HepG2 (cell line): Measurements from ENCODE around the gene GPR162. TPM values are rescaled to one million over a fixed set of nuclear protein-coding genes. Genes with fewer than 3 reads are reported as not detected.

Source experiments
- CHD2 ChIP-seq: IDR thresholded peaks from 2 replicates; pipeline ENCODE4 v1.6.1; 2011; ENCODE audit warnings: low read depth, low read length, improper control_type of control experiment
- GATA4 ChIP-seq: sonication (generic); IDR thresholded peaks from 2 replicates; pipeline ENCODE4 v1.6.1; 2016; ENCODE audit warnings: antibody characterized with exemption, low read depth, borderline replicate concordance
- GATAD1 ChIP-seq: IDR thresholded peaks from 2 replicates; pipeline ENCODE4 v1.6.1; 2016; ENCODE audit warnings: missing genetic modification reagents, missing compliant biosample characterization
- HNRNPK ChIP-seq: fragments of 200-400 bp; formaldehyde crosslinking; IDR thresholded peaks from 2 replicates; pipeline ENCODE4 v1.6.1; 2018; ENCODE audit warnings: low read length, low read depth, moderate library complexity, mild to moderate bottlenecking; ENCODE audit not compliant: poor library complexity, severe bottlenecking
- KMT2A ChIP-seq: sonication (generic); formaldehyde crosslinking; IDR thresholded peaks from 2 replicates; pipeline ENCODE4 v1.4.0; 2020; ENCODE audit warnings: missing genetic modification reagents
- MIER3 ChIP-seq: IDR thresholded peaks from 2 replicates; pipeline ENCODE4 v1.6.1; 2016; ENCODE audit warnings: missing compliant biosample characterization, borderline replicate concordance
- NFE2L1 ChIP-seq: sonication (generic); formaldehyde crosslinking; IDR thresholded peaks from 2 replicates; pipeline ENCODE4 v1.4.0; 2020; ENCODE audit warnings: missing genetic modification reagents, mild to moderate bottlenecking, borderline replicate concordance
- NKX3-1 ChIP-seq: sonication (generic); formaldehyde crosslinking; IDR thresholded peaks from 2 replicates; pipeline ENCODE4 v1.5.0; 2020; ENCODE audit warnings: missing genetic modification reagents
- PAX8 ChIP-seq: sonication (generic); formaldehyde crosslinking; IDR thresholded peaks from 2 replicates; pipeline ENCODE4 v1.8.0; 2022; ENCODE audit warnings: mild to moderate bottlenecking, missing genetic modification reagents, borderline replicate concordance
- PHF8 ChIP-seq: sonication (generic); formaldehyde crosslinking; IDR thresholded peaks from 2 replicates; pipeline ENCODE4 v1.5.0; 2020; ENCODE audit warnings: missing genetic modification reagents
- SIN3B ChIP-seq: fragments of 150-350 bp; IDR thresholded peaks from 2 replicates; pipeline ENCODE4 v1.6.1; 2014; ENCODE audit warnings: low read length
- TBL1XR1 ChIP-seq: fragments of 150-350 bp; IDR thresholded peaks from 2 replicates; pipeline ENCODE4 v1.6.1; 2014; ENCODE audit warnings: borderline replicate concordance, low read length; ENCODE audit not compliant: partially characterized antibody
- TSC22D2 ChIP-seq: sonication (generic); formaldehyde crosslinking; IDR thresholded peaks from 2 replicates; pipeline ENCODE4 v1.5.1; 2020; ENCODE audit warnings: missing genetic modification reagents, mild to moderate bottlenecking, borderline replicate concordance
- ZBTB21 ChIP-seq: sonication (generic); formaldehyde crosslinking; IDR thresholded peaks from 2 replicates; pipeline ENCODE4 v1.4.0; 2020; ENCODE audit warnings: missing genetic modification reagents
- ZFP90 ChIP-seq: sonication (generic); formaldehyde crosslinking; IDR thresholded peaks from 2 replicates; pipeline ENCODE4 v1.8.0; 2022; ENCODE audit warnings: missing genetic modification reagents, mild to moderate bottlenecking, inconsistent platforms, borderline replicate concordance
- ZNF232 ChIP-seq: sonication (generic); formaldehyde crosslinking; IDR thresholded peaks from 2 replicates; pipeline ENCODE4 v1.4.0; 2020; ENCODE audit warnings: missing genetic modification reagents, borderline replicate concordance
- ZNF496 ChIP-seq: sonication (generic); formaldehyde crosslinking; IDR thresholded peaks from 2 replicates; pipeline ENCODE4 v1.8.1; 2023; ENCODE audit warnings: mild to moderate bottlenecking, moderate library complexity, missing genetic modification reagents; ENCODE audit not compliant: insufficient replicate concordance
- ZNF501 ChIP-seq: sonication (generic); formaldehyde crosslinking; IDR thresholded peaks from 2 replicates; pipeline ENCODE4 v1.5.1; 2020; ENCODE audit warnings: mild to moderate bottlenecking, moderate library complexity, missing genetic modification reagents
- ZNF644 ChIP-seq: IDR thresholded peaks from 2 replicates; pipeline ENCODE4 v1.6.1; 2016; ENCODE audit warnings: low read depth
- ZNF747 ChIP-seq: sonication (generic); formaldehyde crosslinking; IDR thresholded peaks from 2 replicates; pipeline ENCODE4 v1.8.1; 2023; ENCODE audit warnings: missing genetic modification reagents, mild to moderate bottlenecking, borderline replicate concordance
- polyA plus RNA-seq, 8 experiments: library from polyadenylated mRNA; depleted of rRNA in 3 of 8; stranded (reverse) in 7 of 8; unstranded in 1 of 8; fragments of >200 nt; fragmentation: Illumina TruSeq in 4 of 8; extraction: Trizol in 4 of 8; gene quantifications; 2 replicates each; pipeline versions ENCODE4 v1.2.1 to v1.2.3, GENCODE V29; 2011 to 2016; ENCODE audit warnings: low read depth in 4 of 8, missing spikeins in 1 of 8, mixed read lengths in 1 of 8; ENCODE audit not compliant: insufficient read depth in 1 of 8
- total RNA-seq, 5 experiments: library from RNA; depleted of rRNA; stranded (reverse); fragments of >200 nt; fragmentation: Illumina TruSeq; extraction: Trizol; gene quantifications; 2 replicates each; pipeline ENCODE4 v1.2.3, GENCODE V29; 2016; ENCODE audit warnings: low read depth in 1 of 5
- TF ChIP-seq, protein P1 (sequence below): sonication (generic); formaldehyde crosslinking; IDR thresholded peaks from 2 replicates; pipeline ENCODE4 v1.4.0; 2020; ENCODE audit warnings: missing genetic modification reagents
- TF ChIP-seq, protein P2 (sequence below): sonication (generic); formaldehyde crosslinking; IDR thresholded peaks from 2 replicates; pipeline ENCODE4 v1.8.1; 2023; ENCODE audit warnings: mild to moderate bottlenecking, missing genetic modification reagents
- TF ChIP-seq, protein P3 (sequence below): sonication (generic); formaldehyde crosslinking; IDR thresholded peaks from 2 replicates; pipeline ENCODE4 v1.8.1; 2022; ENCODE audit warnings: low read depth, mild to moderate bottlenecking, missing genetic modification reagents

The GPR162 gene
- total and polyA plus RNA-seq, 2 of the 13 experiments (the other 11 are each of a cell fraction or from before 2014, with no cell fraction given), result 0.08 TPM; not detected in 1

DNA sequence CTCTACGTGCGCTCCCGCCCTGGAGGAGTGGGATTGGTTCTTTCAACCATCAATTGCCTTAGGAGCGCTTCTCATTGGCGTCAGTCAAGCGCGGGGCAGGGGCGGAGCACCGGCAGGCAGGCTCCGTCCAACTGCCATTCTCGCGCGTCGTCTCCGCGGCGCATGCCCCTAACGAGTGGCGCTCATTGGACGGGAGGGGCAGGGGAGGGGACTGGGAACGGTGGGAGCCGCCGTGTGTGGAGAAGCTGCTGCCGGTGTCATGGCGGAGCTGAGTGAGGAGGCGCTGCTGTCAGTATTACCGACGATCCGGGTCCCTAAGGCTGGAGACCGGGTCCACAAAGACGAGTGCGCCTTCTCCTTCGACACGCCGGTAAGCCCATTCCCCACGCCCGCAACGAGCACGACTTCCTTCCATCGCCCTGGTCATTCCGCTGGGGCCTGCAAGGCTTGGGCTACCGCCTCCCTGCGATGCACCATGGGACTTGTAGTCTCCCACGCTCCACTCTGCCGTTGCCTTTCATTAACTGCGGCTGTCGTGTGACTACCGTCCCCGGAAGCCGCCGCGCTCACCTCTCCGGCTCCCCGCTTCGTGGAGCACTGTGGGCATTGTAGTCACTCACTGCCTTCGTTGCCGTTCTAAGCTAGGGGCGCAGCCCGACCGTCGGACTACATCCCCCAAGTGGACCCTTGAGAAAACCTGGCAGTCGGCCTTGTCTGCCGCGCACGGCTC is 30.5 kb downstream of the GPR162 start, which contains the start of gene USP5 (continued):
- TF ChIP-seq, protein P1, sequence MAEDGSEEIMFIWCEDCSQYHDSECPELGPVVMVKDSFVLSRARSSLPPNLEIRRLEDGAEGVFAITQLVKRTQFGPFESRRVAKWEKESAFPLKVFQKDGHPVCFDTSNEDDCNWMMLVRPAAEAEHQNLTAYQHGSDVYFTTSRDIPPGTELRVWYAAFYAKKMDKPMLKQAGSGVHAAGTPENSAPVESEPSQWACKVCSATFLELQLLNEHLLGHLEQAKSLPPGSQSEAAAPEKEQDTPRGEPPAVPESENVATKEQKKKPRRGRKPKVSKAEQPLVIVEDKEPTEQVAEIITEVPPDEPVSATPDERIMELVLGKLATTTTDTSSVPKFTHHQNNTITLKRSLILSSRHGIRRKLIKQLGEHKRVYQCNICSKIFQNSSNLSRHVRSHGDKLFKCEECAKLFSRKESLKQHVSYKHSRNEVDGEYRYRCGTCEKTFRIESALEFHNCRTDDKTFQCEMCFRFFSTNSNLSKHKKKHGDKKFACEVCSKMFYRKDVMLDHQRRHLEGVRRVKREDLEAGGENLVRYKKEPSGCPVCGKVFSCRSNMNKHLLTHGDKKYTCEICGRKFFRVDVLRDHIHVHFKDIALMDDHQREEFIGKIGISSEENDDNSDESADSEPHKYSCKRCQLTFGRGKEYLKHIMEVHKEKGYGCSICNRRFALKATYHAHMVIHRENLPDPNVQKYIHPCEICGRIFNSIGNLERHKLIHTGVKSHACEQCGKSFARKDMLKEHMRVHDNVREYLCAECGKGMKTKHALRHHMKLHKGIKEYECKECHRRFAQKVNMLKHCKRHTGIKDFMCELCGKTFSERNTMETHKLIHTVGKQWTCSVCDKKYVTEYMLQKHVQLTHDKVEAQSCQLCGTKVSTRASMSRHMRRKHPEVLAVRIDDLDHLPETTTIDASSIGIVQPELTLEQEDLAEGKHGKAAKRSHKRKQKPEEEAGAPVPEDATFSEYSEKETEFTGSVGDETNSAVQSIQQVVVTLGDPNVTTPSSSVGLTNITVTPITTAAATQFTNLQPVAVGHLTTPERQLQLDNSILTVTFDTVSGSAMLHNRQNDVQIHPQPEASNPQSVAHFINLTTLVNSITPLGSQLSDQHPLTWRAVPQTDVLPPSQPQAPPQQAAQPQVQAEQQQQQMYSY (CRISPR knock-in tag), result peak; percentile 81
- TF ChIP-seq PAX8 (CRISPR knock-in tag) (0 out of 2 replicates have a peak, but pooled peaks have one; percentile 56), KMT2A (0 out of 2 replicates have a peak, but pooled peaks have one; percentile 16), MIER3 (CRISPR knock-in tag) (0 out of 2 replicates have a peak, but pooled peaks have one; percentile 17), PHF8 (CRISPR knock-in tag) (peak; percentile 97), ZNF747 (CRISPR knock-in tag) (peak; percentile 74; the same call in 1 of the 2 replicates), ZNF232 (CRISPR knock-in tag) (no peak), ZBTB21 (0 out of 2 replicates have a peak, but pooled peaks have one; percentile 34), ZNF644 (CRISPR knock-in tag) (no peak), SIN3B (peak; percentile 71; the same call in 1 of the 2 replicates), GATA4 (no peak), ZFP90 (CRISPR knock-in tag) (peak; percentile 40), ZNF496 (CRISPR knock-in tag) (no peak), TSC22D2 (no peak), ZNF501 (peak; percentile 86), NFE2L1 (CRISPR knock-in tag) (peak; percentile 72; the same call in 1 of the 2 replicates), HNRNPK (no peak), TBL1XR1 (peak; percentile 91), NKX3-1 (peak; percentile 7; the same call in 1 of the 2 replicates), CHD2 (peak; percentile 62; the same call in 1 of the 2 replicates), GATAD1 (CRISPR knock-in tag) (peak; percentile 90)
- TF ChIP-seq, protein P2, sequence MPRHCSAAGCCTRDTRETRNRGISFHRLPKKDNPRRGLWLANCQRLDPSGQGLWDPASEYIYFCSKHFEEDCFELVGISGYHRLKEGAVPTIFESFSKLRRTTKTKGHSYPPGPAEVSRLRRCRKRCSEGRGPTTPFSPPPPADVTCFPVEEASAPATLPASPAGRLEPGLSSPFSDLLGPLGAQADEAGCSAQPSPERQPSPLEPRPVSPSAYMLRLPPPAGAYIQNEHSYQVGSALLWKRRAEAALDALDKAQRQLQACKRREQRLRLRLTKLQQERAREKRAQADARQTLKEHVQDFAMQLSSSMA (CRISPR knock-in tag), result no peak
- TF ChIP-seq, protein P3, sequence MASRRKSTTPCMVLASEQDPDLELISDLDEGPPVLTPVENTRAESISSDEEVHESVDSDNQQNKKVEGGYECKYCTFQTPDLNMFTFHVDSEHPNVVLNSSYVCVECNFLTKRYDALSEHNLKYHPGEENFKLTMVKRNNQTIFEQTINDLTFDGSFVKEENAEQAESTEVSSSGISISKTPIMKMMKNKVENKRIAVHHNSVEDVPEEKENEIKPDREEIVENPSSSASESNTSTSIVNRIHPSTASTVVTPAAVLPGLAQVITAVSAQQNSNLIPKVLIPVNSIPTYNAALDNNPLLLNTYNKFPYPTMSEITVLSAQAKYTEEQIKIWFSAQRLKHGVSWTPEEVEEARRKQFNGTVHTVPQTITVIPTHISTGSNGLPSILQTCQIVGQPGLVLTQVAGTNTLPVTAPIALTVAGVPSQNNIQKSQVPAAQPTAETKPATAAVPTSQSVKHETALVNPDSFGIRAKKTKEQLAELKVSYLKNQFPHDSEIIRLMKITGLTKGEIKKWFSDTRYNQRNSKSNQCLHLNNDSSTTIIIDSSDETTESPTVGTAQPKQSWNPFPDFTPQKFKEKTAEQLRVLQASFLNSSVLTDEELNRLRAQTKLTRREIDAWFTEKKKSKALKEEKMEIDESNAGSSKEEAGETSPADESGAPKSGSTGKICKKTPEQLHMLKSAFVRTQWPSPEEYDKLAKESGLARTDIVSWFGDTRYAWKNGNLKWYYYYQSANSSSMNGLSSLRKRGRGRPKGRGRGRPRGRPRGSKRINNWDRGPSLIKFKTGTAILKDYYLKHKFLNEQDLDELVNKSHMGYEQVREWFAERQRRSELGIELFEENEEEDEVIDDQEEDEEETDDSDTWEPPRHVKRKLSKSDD (CRISPR knock-in tag), result 0 out of 2 replicates have a peak, but pooled peaks have one; percentile 61
